ENCODE results near the gene AMBP. TPM values are rescaled to one million over a fixed set of nuclear protein-coding genes. Genes with fewer than 3 reads are reported as not detected.
A peak's percentile ranks its signal among the peaks of the same experiment; 100 is the strongest.

The AMBP gene
- total and polyA plus RNA-seq, 2 of the 13 experiments (the other 11 are each of a cell fraction or from before 2014, with no cell fraction given) = 1,510 to 2,580 TPM

DNA sequence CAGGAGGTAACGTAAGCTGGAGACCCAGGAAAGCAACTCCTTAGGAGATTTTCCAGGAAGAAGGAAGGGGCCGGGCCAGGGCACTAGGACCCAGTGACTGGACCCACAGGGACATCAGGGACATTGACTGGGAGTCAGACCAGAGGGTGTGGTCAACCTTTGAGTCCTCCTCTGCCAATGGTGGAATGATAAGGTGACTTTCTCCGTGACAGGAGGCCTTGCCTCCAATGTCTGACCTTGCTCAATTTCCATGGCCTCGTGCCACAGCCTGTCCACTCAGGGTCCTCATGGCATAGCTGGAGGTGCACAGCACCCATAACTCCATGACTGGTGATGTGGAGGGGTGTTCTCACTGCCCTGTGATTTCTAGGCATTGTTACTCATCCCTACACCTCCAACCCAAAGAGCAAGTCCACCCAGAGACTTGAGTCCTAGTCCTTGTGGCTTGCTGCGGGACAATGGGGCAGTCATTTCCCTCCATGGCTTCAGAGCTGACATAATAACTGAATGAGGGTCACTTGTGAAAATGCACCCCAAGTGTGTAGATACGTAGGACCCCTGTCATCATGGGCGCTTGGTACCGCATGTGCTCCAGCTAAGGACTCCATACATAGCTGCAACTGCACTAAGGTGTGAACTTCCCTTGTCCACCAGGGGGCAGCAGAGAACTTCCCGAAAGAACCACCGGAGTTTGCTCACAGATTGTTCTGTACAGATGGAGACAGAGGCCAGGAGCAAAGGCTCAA, 4.1 kb upstream of the AMBP start (continued):
- TF ChIP-seq ATF7-NPFF (CRISPR knock-in tag; IDR thresholded peaks at IDR 0.05; ENCODE audit: low read depth) (peak; percentile 23; the same call in 1 of the 2 replicates), FUBP1 (CRISPR knock-in tag; IDR thresholded peaks at IDR 0.05; ENCODE audit: borderline replicate concordance) (0 out of 2 replicates have a peak, but pooled peaks have one; percentile 50), ZSCAN12 (CRISPR knock-in tag; IDR thresholded peaks at IDR 0.05) (no peak), ATF1 (CRISPR knock-in tag; IDR thresholded peaks at IDR 0.05) (no peak), ZNF746 (CRISPR knock-in tag; IDR thresholded peaks at IDR 0.05) (peak; percentile 63; the same call in 1 of the 2 replicates), HNRNPH1 (optimal IDR thresholded peaks at IDR 0.05; ENCODE audit: low read depth, low read length) (peak; percentile 52), ZNF772 (CRISPR knock-in tag; IDR thresholded peaks at IDR 0.05) (peak; percentile 92), FLYWCH1 (CRISPR knock-in tag; IDR thresholded peaks at IDR 0.05) (0 out of 2 replicates have a peak, but pooled peaks have one; percentile 64), TFDP1 (CRISPR knock-in tag; IDR thresholded peaks at IDR 0.05; ENCODE audit: borderline replicate concordance) (peak; percentile 78), TERF1 (CRISPR knock-in tag; IDR thresholded peaks at IDR 0.05) (no peak), TRAFD1 (CRISPR knock-in tag; IDR thresholded peaks at IDR 0.05; ENCODE audit: borderline replicate concordance) (no peak), TOPORS (CRISPR knock-in tag; IDR thresholded peaks at IDR 0.05) (no peak; the same call in 1 of the 2 replicates), MTA1 (CRISPR knock-in tag; IDR thresholded peaks at IDR 0.05; ENCODE audit: borderline replicate concordance) (no peak; the same call in 1 of the 2 replicates), MYC (CRISPR knock-in tag; IDR thresholded peaks at IDR 0.05; ENCODE audit: borderline replicate concordance) (peak; percentile 96), GMEB2 (CRISPR knock-in tag; IDR thresholded peaks at IDR 0.05; ENCODE audit: low read depth) (no peak)
- TF ChIP-seq, protein P1, sequence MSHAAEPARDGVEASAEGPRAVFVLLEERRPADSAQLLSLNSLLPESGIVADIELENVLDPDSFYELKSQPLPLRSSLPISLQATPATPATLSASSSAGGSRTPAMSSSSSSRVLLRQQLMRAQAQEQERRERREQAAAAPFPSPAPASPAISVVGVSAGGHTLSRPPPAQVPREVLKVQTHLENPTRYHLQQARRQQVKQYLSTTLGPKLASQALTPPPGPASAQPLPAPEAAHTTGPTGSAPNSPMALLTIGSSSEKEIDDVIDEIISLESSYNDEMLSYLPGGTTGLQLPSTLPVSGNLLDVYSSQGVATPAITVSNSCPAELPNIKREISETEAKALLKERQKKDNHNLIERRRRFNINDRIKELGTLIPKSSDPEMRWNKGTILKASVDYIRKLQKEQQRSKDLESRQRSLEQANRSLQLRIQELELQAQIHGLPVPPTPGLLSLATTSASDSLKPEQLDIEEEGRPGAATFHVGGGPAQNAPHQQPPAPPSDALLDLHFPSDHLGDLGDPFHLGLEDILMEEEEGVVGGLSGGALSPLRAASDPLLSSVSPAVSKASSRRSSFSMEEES (CRISPR knock-in tag; IDR thresholded peaks at IDR 0.05) = peak; percentile 71
- TF ChIP-seq, protein P2, sequence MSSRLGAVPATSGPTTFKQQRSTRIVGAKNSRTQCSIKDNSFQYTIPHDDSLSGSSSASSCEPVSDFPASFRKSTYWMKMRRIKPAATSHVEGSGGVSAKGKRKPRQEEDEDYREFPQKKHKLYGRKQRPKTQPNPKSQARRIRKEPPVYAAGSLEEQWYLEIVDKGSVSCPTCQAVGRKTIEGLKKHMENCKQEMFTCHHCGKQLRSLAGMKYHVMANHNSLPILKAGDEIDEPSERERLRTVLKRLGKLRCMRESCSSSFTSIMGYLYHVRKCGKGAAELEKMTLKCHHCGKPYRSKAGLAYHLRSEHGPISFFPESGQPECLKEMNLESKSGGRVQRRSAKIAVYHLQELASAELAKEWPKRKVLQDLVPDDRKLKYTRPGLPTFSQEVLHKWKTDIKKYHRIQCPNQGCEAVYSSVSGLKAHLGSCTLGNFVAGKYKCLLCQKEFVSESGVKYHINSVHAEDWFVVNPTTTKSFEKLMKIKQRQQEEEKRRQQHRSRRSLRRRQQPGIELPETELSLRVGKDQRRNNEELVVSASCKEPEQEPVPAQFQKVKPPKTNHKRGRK (CRISPR knock-in tag; IDR thresholded peaks at IDR 0.05) = 0 out of 2 replicates have a peak, but pooled peaks have one; percentile 13
